ENCODE measurements around the gene GRM7.

- TF ChIP-seq, protein P1, sequence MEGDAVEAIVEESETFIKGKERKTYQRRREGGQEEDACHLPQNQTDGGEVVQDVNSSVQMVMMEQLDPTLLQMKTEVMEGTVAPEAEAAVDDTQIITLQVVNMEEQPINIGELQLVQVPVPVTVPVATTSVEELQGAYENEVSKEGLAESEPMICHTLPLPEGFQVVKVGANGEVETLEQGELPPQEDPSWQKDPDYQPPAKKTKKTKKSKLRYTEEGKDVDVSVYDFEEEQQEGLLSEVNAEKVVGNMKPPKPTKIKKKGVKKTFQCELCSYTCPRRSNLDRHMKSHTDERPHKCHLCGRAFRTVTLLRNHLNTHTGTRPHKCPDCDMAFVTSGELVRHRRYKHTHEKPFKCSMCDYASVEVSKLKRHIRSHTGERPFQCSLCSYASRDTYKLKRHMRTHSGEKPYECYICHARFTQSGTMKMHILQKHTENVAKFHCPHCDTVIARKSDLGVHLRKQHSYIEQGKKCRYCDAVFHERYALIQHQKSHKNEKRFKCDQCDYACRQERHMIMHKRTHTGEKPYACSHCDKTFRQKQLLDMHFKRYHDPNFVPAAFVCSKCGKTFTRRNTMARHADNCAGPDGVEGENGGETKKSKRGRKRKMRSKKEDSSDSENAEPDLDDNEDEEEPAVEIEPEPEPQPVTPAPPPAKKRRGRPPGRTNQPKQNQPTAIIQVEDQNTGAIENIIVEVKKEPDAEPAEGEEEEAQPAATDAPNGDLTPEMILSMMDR (IDR thresholded peaks at IDR 0.05; ENCODE audit: insufficient read depth, low read length): no peak
- TF ChIP-seq GABPA (IDR thresholded peaks at IDR 0.05; ENCODE audit: low read depth) (no peak), POLR2AphosphoS5 (IDR thresholded peaks at IDR 0.05; ENCODE audit: low read depth) (no peak), SPI1 (IDR thresholded peaks at IDR 0.05; ENCODE audit: borderline replicate concordance, low read depth) (no peak)
- TF ChIP-seq, protein P2, sequence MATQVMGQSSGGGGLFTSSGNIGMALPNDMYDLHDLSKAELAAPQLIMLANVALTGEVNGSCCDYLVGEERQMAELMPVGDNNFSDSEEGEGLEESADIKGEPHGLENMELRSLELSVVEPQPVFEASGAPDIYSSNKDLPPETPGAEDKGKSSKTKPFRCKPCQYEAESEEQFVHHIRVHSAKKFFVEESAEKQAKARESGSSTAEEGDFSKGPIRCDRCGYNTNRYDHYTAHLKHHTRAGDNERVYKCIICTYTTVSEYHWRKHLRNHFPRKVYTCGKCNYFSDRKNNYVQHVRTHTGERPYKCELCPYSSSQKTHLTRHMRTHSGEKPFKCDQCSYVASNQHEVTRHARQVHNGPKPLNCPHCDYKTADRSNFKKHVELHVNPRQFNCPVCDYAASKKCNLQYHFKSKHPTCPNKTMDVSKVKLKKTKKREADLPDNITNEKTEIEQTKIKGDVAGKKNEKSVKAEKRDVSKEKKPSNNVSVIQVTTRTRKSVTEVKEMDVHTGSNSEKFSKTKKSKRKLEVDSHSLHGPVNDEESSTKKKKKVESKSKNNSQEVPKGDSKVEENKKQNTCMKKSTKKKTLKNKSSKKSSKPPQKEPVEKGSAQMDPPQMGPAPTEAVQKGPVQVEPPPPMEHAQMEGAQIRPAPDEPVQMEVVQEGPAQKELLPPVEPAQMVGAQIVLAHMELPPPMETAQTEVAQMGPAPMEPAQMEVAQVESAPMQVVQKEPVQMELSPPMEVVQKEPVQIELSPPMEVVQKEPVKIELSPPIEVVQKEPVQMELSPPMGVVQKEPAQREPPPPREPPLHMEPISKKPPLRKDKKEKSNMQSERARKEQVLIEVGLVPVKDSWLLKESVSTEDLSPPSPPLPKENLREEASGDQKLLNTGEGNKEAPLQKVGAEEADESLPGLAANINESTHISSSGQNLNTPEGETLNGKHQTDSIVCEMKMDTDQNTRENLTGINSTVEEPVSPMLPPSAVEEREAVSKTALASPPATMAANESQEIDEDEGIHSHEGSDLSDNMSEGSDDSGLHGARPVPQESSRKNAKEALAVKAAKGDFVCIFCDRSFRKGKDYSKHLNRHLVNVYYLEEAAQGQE (IDR thresholded peaks at IDR 0.05; ENCODE audit: insufficient replicate concordance, low read depth): no peak
Observed at GRCh38 chr3:7263347-7264195, 402.7 kb downstream of the GRM7 start.

Measured in HL-60 (cell line).